Femur (tissue), 1 donor: Measurements from ENCODE around the gene HCK.
"Not testable (repeated sequence)": the region's sequence is repeated elsewhere in the genome, so short reads cannot be mapped to it uniquely, and the experiment has no call there.

Experiments
- DNase-seq: peaks from one replicate; pipeline ENCODE4 v3.0.0-alpha.2; 2017

Gene HCK

GRCh38 chr20:32109392-32110172, 57.5 kb downstream of the HCK start, which contains the start of gene TM9SF4:
TM9SF4 (plus strand) TSS chr20:32109714; CDS start chr20:32109741, 27 bp downstream.
- DNase-seq, result peak; percentile 94

- DNase-seq, result no peak
These were observed 58.2 kb downstream of the HCK start for GRCh38 chr20:32110173-32110704.

- no peak for DNase-seq
These were observed 58.7 kb downstream of the HCK start for GRCh38 chr20:32110727-32111126.

DNA sequence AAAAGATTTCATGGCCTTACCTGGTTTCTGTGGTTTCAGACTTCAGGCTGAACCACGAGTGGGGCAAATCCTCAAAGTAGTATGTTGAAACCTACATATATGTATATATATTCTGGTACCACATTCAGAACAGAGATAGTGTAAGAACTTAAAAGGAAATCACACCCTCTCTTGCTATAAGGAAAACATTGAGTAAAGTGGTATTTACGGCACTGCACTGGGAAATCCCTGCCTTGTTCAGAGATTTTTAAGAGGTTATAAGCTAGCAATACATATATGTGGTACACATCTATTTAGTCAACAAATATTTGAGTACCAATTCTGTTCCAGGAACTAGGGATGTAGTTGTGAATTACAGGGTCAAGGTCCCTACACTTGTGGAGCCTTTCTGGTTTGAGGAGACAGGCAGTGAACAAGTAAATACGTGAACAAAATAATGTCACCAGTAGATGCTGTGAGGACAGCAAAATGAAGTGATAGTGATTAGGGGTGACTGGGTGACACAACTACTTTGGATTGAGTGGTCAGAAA, 59.2 kb downstream of the HCK start:
- no peak for DNase-seq

- no peak for DNase-seq
These were observed 59.7 kb downstream of the HCK start for GRCh38 chr20:32111753-32112152.

DNA sequence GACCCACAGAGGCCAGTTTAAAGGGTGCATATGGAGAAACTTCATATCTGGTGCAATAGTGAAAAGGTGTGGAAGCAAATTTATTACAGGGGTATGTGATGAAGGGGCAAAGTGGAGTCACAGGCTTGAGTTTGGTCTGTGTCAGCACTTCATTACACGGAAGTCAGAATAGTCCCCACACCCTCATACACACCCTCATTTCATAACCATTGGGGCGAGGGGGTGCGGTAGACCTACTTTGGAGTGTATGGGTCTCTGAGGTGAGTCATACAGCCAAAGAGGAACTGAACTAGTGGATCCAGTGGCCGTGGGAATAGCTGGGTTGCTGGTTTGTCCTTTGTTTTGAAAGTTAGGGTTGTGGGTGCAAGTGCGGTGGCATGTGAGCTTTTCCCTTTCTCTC, 60.8 kb downstream of the HCK start:
- DNase-seq, result peak; percentile 33

DNA sequence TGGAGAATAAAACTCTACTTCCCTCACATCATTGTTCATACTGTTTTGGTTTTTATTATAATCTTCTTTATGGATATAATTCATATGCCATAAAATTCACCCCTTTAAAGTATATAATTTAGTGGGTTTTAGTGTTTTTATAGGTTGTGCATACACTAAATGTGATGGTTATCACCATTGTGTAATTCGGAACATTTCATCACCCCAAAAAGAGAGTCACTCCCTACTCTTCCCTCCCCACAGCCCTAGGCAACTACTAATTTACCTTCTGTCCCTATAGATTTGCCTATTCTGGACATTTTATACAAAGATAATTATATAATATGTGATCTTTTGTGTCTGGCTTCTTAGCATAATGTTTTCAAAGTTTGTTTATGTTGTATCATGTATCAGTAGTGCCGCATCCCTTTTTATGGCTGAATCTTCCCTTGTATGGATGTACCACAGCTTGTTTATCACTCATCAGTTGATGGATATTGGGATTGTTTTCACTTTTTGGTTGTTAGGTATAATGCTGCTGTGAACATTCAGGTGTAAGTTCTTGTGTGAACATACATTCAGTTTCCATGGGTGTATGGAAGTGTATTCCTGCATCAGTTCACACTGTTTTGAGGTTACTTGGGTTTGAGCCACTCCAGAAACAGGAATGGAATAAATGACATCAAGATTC, 61.7 kb downstream of the HCK start:
- DNase-seq, result no peak

DNA sequence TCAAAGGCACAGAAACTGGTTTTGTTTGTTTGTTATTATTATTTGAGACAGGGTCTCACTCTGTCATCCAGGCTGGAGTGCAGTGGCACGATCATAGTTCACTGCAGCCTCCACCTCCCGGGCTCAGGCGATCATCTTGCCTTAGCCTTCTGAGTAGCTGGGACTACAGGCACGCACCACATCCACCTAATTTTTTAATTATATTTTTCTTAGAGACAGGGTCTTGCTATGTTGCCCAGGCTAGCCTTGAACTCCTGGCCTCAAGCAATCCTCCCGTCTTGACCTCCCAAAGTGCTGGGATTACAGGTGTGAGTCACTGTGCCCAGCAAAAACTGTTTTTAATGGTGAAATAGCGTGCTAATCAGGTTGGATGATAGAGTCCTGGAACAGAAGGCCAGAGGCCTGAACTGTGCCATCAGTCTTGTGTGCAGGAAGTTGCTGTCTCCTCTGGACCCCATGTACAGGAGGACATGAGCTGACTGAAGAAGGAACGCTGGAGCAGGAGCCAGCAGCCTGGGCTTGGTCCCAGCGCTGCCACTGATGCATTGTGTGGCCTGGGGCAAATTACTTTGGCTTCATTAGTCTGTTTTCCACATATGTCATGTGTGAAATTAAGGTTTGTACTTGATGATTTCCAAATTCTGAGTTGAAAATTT, 62.4 kb downstream of the HCK start:
- DNase-seq, result no peak

DNA sequence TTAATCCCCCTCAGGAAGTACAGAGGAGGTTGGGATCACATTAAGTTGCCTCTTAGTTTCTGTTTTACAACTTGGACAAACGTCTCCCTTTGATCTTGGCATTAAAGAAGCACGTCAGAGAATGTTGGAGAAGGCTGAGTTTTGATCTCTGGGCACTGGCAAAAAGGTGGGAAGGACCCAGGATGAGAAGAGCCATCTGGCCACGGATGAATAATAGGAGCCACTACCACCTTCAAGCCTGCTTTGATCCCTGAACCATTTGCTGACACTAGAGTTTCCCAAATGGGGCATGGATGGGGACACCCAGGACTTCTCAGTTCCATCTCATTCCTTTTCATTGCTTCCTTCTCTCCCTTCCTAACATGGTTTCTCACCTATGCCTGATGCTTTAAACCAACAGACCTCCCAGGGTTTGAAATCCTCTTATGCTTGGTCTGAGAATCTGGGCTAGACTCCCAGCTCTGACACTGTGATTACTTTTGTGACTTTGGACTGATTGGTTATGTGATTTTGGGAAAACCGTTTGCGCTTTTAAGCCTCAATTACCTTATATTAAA, 63.2 kb downstream of the HCK start:
- DNase-seq, result no peak

DNA sequence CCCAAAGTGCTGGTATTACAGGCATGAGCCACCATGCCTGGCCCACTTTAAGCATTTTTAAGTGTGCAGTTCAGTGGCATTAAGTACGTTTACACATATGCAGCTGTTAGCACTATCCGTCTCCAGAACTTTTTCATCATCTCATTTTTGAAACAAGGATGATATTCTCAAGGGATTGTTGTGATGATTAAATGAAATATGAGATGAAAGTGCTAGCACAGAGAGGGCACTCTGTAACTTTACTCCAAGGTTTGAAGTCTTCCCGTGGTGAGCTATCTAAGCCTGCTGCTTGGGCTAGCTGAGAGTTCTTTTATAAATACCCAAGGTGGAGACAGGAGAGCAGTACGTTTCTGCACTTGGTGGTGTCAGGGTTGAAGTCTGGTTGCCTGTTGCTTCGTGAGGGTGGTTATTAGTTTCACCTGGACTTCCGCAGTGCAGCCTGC, 64.1 kb downstream of the HCK start:
- DNase-seq, result no peak

DNA sequence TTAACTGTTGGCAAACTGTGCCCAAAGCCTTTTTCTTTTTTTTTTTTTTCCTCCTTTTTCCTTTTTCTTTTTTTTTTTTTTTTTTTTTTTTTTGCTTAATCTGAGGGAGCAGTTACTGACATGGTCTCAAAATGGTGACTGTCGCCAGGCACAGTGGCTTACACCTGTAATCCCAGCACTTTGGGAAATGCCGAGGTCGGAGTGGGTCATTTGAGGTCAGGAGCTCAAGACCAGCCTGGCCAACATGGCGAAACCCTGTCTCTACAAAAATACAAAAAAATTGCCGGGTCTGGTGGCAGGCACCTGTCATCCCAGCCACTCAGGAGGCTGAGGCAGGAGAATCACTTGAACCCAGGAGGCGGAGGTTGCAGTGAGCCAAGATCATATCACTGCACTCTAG, 64.8 kb downstream of the HCK start:
- DNase-seq, result not testable (repeated sequence)

DNA sequence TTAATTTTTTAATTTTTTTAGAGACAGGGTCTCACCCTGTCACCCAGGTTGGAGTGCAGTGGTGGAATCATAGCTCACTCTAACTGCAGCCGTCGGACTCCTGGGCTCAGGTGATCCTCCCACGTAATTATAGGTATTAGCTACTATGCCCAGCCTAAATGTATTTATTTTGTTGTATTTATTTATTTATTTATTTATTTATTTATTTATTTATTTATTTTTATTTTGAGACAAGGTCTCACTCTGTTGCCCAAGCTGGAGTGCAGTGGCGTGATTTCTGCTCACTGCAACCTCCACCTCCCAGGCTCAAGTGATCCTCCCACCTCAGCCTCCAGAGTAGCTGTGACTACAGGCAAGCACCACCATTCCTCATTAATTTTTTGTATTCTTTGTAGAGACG, 66.4 kb downstream of the HCK start:
- DNase-seq, result not testable (repeated sequence)

DNA sequence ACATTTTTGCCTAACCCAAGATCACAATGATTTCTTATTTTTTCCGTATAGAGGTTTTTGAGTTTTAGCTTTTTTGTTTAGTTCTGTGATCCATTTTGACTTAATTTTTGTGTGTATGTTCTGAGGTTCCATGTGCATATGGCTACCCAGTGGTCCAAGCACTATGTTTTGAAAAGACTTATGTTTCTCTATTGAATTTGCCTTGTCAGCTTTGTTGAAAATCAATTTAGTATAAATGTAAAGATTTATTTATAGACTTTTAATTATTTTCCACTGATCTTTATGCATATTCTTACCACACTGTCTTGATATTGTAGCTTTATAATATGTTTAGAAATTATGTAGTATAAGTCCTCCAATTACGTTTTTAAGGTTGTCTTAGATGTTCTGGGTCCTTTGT, 67.7 kb downstream of the HCK start:
- no peak for DNase-seq

- not testable (repeated sequence) for DNase-seq
These were observed 69.9 kb downstream of the HCK start for GRCh38 chr20:32121908-32122307.

DNA sequence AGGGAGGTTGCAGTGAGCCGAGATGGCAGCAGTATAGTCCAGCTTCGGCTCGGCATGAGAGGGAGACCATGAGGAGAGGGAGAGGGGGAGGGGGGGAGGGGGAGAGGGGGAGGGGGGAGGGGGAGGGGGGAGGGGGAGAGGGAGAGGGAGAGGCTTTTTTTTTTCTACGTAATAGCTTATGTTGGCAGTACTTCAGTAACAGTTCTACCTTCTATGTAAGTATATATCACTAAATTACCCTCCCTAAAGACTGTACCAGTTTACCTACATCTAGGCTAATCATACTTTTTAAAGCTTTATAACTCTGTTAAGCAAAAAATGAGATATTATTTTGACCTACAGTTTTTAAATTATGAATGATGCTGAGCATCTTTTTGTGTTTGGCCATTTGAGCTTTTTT, 71.0 kb downstream of the HCK start:
- no peak for DNase-seq

DNA sequence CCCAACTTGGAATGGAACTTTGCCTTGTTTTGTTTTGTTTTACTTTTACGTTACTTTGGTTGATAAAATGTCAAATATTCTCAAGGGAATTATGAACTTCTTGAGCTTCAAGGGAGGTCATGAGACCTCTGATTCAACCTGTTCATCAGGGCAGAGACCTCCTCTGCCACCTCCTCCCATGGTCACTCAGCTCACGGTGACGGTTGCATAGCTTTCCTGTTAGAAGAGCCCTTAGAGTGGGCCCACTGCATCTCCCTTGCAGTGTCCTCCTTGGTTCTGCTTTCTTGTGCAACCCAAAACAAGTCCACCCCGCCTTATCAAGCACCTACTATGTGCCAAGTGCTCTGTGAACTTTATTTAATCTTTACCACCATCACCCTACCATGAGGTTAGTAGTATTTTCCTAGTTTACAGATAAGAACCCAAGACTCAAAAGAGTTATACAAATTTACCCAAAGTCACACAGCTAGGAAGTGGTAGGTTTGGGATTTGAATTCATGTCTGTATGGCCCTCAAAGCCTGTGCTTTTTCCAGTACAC, 72.9 kb downstream of the HCK start:
- DNase-seq, result no peak

DNA sequence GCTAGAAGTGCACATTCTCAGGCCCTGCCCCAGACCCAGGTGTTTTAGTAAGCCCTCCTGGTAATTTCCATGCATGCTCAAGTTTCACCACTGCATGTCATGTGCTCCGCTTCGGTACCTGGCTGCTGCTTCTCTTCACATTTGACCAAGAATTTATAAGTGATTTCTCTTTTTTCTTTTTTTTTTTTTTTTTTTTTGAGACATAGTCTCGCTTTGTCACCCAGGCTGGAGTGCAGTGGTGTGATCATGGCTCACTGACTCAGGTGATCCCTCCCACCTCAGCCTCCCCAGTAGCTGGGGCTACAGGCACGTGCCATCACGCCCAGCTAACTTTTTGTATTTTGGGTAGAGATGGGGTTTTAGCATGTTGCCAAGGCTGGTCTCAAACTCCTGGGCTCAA, 73.5 kb downstream of the HCK start:
- DNase-seq, result no peak

- no peak for DNase-seq
These were observed 74.9 kb downstream of the HCK start for GRCh38 chr20:32126919-32127318.

DNA sequence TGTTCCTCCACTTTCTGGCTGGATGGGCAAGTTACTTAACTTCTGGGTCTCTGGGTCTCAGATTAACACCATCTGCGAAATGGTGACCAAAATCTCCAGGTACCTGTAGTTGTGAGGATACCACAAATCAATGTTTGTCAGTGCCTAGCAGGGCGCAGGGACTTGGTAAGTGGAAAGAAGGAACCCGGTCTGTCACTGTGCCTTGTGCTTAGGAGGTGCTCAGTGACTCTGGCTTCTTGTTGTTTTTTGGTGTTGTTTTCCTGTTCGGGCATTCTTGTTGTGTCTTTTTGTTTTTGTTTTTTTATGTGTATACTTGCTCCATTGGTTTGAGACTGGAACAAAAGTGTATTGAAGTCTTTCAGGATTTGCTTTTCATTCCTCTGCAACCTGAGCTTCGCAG, 75.3 kb downstream of the HCK start:
- DNase-seq, result no peak

GRCh38 chr20:32128167-32128566, 76.1 kb downstream of the HCK start:
- no peak for DNase-seq

GRCh38 chr20:32129863-32130262, 77.8 kb downstream of the HCK start:
- DNase-seq, result no peak

DNA sequence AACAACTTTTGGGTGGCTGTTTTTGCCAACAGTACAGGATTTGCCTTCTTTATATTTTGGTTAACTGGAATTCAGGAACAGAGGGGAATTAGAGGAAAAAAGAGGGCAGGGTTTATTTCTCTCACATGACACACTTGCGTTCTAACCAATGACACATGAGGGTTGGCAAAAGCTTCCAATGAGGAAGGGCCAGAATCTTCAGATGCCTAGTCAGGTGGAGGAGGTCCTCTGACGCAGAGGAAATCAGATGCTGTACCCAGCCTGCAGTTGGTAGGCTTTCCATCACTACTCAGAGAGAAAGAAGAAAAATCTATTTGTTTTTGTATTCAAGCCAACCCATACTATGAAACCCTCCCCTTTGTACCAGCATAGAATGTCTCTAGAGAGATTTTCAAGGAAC, 78.3 kb downstream of the HCK start:
- no peak for DNase-seq

DNA sequence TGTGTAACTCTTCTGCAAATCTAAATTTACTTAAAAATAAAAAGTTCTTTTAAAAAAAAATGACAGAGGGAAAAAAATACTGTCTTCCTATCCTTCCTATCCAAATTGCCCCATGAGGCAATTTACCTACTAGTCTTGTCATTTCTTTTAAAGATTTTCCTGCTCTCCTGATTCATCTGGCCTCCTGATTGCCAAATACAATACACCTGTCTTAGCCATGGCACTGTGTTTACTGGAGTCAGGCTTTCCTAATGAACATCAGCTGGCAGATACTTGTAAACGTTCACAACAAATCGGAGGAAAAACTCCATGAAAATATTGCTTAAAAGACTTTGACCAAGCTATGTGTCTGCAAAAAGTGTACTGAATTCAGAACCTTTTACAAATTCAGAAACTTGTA, 78.9 kb downstream of the HCK start:
- DNase-seq, result no peak
